HL-60 (cell line): ENCODE measurements around the gene DMRTB1.

ENCODE experiments used
- GABPA ChIP-seq: IDR thresholded peaks from 2 replicates; pipeline ENCODE4 v1.6.1; 2012; ENCODE audit warnings: low read depth
- POLR2AphosphoS5 ChIP-seq: IDR thresholded peaks from 2 replicates; pipeline ENCODE4 v1.6.1; 2012; ENCODE audit warnings: low read depth
- SPI1 ChIP-seq: IDR thresholded peaks from 2 replicates; pipeline ENCODE4 v1.6.1; 2012; ENCODE audit warnings: low read depth, mild to moderate bottlenecking, borderline replicate concordance
- TF ChIP-seq, protein P1 (sequence below): IDR thresholded peaks from one replicate; pipeline ENCODE4 v1.5.1; 2011; ENCODE audit warnings: low read length, control low read depth, inconsistent platforms; ENCODE audit not compliant: insufficient read depth

DNA sequence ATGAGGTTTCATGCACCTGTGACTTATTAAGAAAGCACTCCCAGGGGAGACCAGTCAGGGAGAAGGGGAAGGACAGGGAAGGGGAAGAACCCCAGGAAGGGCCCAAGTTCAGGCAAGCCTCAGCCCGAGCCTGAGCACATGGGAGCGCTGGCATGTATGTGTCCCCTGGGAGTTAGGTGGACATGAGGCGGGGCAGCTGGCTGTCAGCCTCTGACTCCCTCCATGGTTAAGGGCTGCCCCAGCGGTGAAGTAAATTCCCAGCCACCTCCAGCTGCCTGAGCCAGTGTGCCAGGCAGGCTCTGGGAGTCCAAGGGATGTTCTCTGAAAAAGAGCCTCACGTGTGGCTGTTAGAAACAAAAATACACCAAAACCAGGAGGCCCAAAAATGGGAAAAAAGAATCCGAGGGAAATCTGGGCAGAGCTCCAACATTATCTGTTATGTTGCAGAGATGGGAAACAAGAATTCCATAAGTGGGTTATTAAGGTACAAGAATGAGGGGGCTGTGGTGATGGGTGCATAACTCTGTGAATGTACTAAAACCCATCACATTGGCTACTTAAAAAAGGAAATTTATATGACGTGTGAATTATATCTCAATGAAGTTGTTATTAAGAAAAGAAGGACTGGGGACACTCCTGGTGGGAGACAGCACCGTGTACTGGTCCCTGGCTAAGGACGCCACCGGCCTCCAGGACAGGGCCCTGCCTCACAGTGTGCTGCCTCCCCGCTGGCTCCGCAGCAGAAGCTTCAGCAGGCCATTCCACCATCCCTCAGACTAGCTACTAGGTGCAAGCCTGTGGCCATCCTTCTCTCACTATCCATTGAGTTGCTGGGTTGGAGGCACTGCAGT is 18.7 kb downstream of the DMRTB1 start:
- TF ChIP-seq GABPA: no peak
- TF ChIP-seq, protein P1, sequence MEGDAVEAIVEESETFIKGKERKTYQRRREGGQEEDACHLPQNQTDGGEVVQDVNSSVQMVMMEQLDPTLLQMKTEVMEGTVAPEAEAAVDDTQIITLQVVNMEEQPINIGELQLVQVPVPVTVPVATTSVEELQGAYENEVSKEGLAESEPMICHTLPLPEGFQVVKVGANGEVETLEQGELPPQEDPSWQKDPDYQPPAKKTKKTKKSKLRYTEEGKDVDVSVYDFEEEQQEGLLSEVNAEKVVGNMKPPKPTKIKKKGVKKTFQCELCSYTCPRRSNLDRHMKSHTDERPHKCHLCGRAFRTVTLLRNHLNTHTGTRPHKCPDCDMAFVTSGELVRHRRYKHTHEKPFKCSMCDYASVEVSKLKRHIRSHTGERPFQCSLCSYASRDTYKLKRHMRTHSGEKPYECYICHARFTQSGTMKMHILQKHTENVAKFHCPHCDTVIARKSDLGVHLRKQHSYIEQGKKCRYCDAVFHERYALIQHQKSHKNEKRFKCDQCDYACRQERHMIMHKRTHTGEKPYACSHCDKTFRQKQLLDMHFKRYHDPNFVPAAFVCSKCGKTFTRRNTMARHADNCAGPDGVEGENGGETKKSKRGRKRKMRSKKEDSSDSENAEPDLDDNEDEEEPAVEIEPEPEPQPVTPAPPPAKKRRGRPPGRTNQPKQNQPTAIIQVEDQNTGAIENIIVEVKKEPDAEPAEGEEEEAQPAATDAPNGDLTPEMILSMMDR: no peak
- TF ChIP-seq POLR2AphosphoS5: no peak
- no peak for TF ChIP-seq SPI1
